ENCODE data around the gene PTCH2.

- TF ChIP-seq CTCF (IDR thresholded peaks at IDR 0.05), result no peak
- no peak for TF ChIP-seq POLR2A (IDR thresholded peaks at IDR 0.05)
Observed at GRCh38 chr1:44826375-44827196, 16.5 kb downstream of the PTCH2 start.

Measured in Peyer's patch (tissue), 4 donors.